ENCODE results near the gene CLCN5. TPM values are rescaled to one million over a fixed set of nuclear protein-coding genes. Genes with fewer than 3 reads are reported as not detected.
"Not testable (repeated sequence)": the region's sequence is repeated elsewhere in the genome, so short reads cannot be mapped to it uniquely, and the experiment has no call there.

CLCN5 gene
- total RNA-seq, 4 donors from 2014 or later: 2.7 to 13.1 (median 6.8) TPM

DNA sequence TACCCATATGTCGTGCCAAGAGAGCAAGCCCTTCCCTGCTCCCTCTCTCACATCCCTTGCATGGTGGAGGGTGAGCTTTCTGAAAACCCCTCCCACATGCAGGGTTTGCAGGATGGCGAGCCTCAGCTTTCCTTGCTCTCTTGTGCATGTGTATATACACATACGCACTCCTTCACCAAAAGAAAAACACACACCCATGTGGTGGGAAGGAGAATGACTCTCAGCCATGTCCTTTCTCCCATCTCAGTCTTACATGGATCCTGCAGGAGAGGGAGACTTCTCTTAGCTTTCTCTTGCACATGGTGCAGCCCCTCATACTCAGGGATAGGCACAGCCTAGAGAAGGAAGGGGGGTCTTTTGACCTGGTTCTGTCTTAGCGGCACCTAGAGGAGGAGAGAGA, 81.1 kb downstream of the CLCN5 start:
- Histone ChIP-seq H3K4me3 (no peak overlapping the region), H3K27me3 (no peaks in the 10 kb centered on the region), H3K4me1 (peaks cover 0 to 5% of the 10 kb centered on the region in 2 donors), H3K27ac (no peak overlapping the region), H3K36me3 (no peaks in the 10 kb centered on the region), H3K9me3 (no peaks in the 10 kb centered on the region)
- no peak for TF ChIP-seq POLR2A (IDR thresholded peaks at IDR 0.05)
- TF ChIP-seq, protein P1, sequence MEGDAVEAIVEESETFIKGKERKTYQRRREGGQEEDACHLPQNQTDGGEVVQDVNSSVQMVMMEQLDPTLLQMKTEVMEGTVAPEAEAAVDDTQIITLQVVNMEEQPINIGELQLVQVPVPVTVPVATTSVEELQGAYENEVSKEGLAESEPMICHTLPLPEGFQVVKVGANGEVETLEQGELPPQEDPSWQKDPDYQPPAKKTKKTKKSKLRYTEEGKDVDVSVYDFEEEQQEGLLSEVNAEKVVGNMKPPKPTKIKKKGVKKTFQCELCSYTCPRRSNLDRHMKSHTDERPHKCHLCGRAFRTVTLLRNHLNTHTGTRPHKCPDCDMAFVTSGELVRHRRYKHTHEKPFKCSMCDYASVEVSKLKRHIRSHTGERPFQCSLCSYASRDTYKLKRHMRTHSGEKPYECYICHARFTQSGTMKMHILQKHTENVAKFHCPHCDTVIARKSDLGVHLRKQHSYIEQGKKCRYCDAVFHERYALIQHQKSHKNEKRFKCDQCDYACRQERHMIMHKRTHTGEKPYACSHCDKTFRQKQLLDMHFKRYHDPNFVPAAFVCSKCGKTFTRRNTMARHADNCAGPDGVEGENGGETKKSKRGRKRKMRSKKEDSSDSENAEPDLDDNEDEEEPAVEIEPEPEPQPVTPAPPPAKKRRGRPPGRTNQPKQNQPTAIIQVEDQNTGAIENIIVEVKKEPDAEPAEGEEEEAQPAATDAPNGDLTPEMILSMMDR (IDR thresholded peaks at IDR 0.05 in 4 of 5, conservative IDR thresholded peaks at IDR 0.05 in 1 of 5): no peak
- ATAC-seq (no peak), DNase-seq (no peak)
- in situ Hi-C loops (cut with MboI; ENCODE audit: low sequenced_read_pairs in 4 of 4): no loop called here
- intact Hi-C loops (cut with DNase I; ENCODE audit: low total_unique reads): no loop called here

DNA sequence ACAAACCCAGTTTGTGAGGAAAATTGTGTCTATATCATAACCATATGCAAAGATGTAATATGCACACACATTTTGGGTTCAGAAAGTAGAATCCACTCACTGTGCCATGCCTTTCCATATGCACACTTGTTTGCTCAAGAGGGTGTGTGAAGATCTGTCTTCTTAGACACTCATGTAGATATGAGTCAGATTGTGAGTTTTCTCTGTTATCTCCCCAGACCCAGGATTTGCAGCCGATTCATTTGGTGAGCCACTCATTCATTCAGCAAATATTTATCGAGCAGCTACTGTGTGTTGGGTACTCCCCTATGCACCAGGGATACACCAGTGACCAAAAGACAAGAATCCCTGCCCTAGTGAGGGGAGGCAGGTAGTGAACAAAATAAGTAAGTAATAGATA, 81.5 kb downstream of the CLCN5 start:
- no peaks in the 10 kb centered on the region for H3K27me3 ChIP-seq
- TF ChIP-seq POLR2A (IDR thresholded peaks at IDR 0.05): no peak
- TF ChIP-seq, protein P1 (IDR thresholded peaks at IDR 0.05 in 4 of 5, conservative IDR thresholded peaks at IDR 0.05 in 1 of 5): no peak
- DNase-seq (no peak), ATAC-seq (no peak)
- no peak overlapping the region for H3K4me3 ChIP-seq
- H3K36me3 ChIP-seq: no peaks in the 10 kb centered on the region
- H3K9me3 ChIP-seq: no peaks in the 10 kb centered on the region
- intact Hi-C loops (cut with DNase I; ENCODE audit: low total_unique reads): no loop called here
- H3K4me1 ChIP-seq: peaks cover 0 to 5% of the 10 kb centered on the region in 2 donors
- in situ Hi-C loops (cut with MboI; ENCODE audit: low sequenced_read_pairs in 4 of 4): no loop called here
- H3K27ac ChIP-seq: no peak overlapping the region

DNA sequence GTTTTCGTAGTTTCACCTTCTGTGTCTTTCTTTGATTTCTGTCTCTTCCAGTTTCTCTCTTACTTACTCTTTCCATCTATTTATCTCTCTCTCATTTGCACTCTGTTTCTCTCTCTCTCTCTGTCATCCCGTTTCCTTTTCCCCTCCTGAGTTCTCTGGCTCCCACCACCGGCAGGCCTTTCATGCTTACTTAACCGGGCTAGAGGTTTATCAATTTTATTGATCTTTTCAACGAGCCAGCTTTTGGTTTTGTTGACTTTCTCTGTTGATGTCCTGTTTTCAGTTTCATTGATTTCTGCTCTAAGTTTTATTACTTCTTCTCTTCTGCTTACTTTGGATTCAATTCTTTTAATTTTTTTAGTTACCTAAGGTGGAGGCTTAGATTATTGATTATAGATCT, 103.2 kb downstream of the CLCN5 start:
- DNase-seq; in situ Hi-C loops (cut with MboI; ENCODE audit: low sequenced_read_pairs in 4 of 4); intact Hi-C loops (cut with DNase I; ENCODE audit: low total_unique reads): not testable (repeated sequence)

DNA sequence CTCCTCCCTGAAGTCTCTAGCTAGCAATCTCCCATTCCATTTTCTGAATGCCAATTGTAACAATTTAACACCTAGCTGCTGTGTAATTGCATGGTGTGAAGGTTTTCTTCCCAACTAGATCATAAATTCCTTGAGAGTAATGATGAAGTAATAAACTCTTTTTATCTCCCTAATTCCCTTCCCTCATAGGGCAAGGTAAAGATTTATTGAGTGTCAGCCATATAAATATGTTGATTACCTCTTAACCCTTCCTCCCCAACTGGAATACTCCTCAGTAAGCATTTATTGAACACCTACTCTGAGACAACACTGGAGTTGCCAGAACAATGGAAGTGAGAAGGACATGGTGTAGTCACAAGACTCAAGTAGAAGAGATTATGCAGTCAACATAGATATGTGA, 112.7 kb downstream of the CLCN5 start:
- Histone ChIP-seq H3K27ac (no peak overlapping the region), H3K4me3 (no peak overlapping the region), H3K36me3 (no peaks in the 10 kb centered on the region), H3K27me3 (no peaks in the 10 kb centered on the region), H3K9me3 (no peaks in the 10 kb centered on the region), H3K4me1 (peaks cover 0 to 10% of the 10 kb centered on the region in 2 donors)
- DNase-seq (no peak), ATAC-seq (no peak)
- in situ Hi-C loops (cut with MboI; ENCODE audit: low sequenced_read_pairs in 4 of 4): no loop called here
- TF ChIP-seq POLR2A (IDR thresholded peaks at IDR 0.05): no peak
- intact Hi-C loops (cut with DNase I; ENCODE audit: low total_unique reads): no loop called here

More for the DNA sequence above, 103.2 kb downstream of the CLCN5 start:
- H3K27me3 ChIP-seq, H3K4me3 ChIP-seq, H3K36me3 ChIP-seq, H3K27ac ChIP-seq, H3K9me3 ChIP-seq, H3K4me1 ChIP-seq, ATAC-seq: not testable (repeated sequence)

DNA sequence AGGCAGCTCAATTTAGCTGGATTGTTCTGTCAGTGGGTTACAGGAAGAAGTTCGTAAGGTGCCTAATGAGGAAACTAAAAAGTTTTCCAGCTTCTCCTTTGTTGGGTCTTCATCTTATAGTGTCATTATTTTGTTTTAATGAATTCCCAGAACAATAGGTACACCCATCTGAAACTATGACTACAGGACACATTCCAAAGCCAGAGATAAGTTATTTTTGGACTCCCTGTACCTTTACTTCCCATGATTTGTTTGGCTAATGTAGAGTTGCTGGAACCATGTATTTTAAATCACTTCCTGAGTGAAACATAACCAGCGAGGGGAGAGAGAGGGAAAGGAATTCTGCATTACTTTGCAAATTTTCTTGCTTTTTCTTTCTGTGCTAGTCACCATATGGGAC, 114.0 kb downstream of the CLCN5 start:
- H3K36me3 ChIP-seq: no peaks in the 10 kb centered on the region
- no peak for ATAC-seq
- no peak overlapping the region for H3K4me3 ChIP-seq
- H3K27ac ChIP-seq: no peak overlapping the region
- intact Hi-C loops (cut with DNase I; ENCODE audit: low total_unique reads) (no loop called here), in situ Hi-C loops (cut with MboI; ENCODE audit: low sequenced_read_pairs in 4 of 4) (no loop called here)
- H3K4me1 ChIP-seq: peaks cover 0 to 10% of the 10 kb centered on the region in 2 donors
- DNase-seq: no peak
- no peaks in the 10 kb centered on the region for H3K27me3 ChIP-seq
- TF ChIP-seq, protein P1 (IDR thresholded peaks at IDR 0.05 in 4 of 5, conservative IDR thresholded peaks at IDR 0.05 in 1 of 5): no peak
- no peak for TF ChIP-seq POLR2A (IDR thresholded peaks at IDR 0.05)
- no peaks in the 10 kb centered on the region for H3K9me3 ChIP-seq

DNA sequence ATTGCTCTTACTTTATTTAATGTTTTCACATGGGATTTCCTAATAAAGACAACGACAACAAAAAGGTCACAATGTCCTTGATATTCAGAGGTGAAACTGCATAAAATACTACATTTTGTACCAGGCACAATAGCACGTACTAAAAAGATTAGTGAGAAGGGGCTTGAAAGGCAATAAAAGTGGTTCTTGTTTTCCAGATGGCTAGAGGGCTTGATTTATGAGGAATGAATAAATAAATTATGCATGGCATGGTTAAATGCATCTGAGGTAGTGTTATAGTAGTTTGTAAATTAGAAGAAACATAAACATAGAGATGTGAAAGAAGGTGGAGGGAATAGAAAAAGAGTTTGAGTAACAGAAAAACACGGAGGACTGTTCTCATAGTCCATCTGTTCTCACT, 123.4 kb downstream of the CLCN5 start:
- DNase-seq (no peak), ATAC-seq (no peak)
- H3K27ac ChIP-seq: no peak overlapping the region
- no peaks in the 10 kb centered on the region for H3K4me1 ChIP-seq
- no peaks in the 10 kb centered on the region for H3K27me3 ChIP-seq
- in situ Hi-C loops (cut with MboI; ENCODE audit: low sequenced_read_pairs in 4 of 4): no loop called here
- H3K36me3 ChIP-seq: no peaks in the 10 kb centered on the region
- no peak for TF ChIP-seq POLR2A (IDR thresholded peaks at IDR 0.05)
- TF ChIP-seq, protein P1 (IDR thresholded peaks at IDR 0.05 in 4 of 5, conservative IDR thresholded peaks at IDR 0.05 in 1 of 5): no peak
- H3K9me3 ChIP-seq: no peaks in the 10 kb centered on the region
- intact Hi-C loops (cut with DNase I; ENCODE audit: low total_unique reads): no loop called here
- H3K4me3 ChIP-seq: no peak overlapping the region

All from gastrocnemius medialis (tissue), 4 donors.